Uterus (tissue), 2 donors: ENCODE data around the gene RBX1.

ENCODE experiments used
- POLR2A ChIP-seq, 2 donors: fragments of 450-650 bp; IDR thresholded peaks; one replicate each; pipeline ENCODE4 v1.6.1; 2016; ENCODE audit warnings: antibody characterized with exemption in 2 of 2, mild to moderate bottlenecking in 1 of 2, moderate library complexity in 1 of 2
- TF ChIP-seq, protein P1 (sequence below), 4 experiments: fragments of 200-600 bp in 2 of 4; fragments of 450-650 bp in 2 of 4; sonication (generic) in 2 of 4; IDR thresholded peaks; one replicate each; pipeline ENCODE4 v1.5.1; 2016 to 2019; ENCODE audit warnings: antibody characterized with exemption in 4 of 4, mild to moderate bottlenecking in 2 of 4, moderate library complexity in 1 of 4

DNA sequence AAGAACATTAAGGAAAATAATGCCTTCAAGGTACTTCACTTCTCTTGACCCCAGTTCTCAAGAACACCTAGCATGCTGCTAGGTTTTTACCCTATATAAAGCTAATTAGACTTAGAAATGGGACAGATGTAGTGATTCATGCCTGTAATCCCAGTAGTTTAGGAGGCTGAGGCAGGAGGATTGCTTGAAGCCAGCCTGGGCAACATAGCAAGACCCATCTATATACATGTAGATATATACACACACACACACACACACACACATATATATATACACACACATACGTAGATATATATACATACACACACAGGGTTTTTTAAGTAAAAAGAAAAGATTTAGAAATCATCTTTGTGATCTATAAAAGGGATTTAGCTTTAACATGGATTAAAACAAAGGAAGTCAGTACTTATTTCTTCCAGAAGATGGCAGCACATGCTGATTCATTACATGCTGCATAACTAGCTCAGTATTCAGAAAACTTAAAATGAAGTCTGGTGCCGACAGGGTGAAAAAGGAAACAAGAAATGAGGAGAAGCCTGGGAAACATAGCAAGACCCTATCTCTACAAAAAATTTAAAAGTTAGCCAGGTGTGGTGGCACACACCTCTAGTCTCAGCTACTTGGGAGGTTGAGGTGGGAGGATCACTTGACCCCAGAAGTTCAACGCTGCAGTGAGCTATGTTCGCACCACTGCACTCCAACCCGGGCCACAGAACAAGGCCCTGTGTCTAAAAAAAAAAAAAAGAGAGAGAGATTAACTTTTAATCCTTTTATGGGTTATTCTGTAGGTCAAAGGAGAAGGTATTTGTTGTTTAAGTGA, 28.5 kb upstream of the RBX1 start:
- TF ChIP-seq, protein P1, sequence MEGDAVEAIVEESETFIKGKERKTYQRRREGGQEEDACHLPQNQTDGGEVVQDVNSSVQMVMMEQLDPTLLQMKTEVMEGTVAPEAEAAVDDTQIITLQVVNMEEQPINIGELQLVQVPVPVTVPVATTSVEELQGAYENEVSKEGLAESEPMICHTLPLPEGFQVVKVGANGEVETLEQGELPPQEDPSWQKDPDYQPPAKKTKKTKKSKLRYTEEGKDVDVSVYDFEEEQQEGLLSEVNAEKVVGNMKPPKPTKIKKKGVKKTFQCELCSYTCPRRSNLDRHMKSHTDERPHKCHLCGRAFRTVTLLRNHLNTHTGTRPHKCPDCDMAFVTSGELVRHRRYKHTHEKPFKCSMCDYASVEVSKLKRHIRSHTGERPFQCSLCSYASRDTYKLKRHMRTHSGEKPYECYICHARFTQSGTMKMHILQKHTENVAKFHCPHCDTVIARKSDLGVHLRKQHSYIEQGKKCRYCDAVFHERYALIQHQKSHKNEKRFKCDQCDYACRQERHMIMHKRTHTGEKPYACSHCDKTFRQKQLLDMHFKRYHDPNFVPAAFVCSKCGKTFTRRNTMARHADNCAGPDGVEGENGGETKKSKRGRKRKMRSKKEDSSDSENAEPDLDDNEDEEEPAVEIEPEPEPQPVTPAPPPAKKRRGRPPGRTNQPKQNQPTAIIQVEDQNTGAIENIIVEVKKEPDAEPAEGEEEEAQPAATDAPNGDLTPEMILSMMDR (IDR thresholded peaks at IDR 0.05) = peak; percentile 72 to 83 (median 80)
- TF ChIP-seq POLR2A (IDR thresholded peaks at IDR 0.05) = no peak
